Hepatocyte (in vitro differentiated cells): ENCODE data around the gene STAT5B.

Source experiments
- CTCF ChIP-seq: fragments of 200-600 bp; sonication (generic); IDR thresholded peaks from 2 replicates; pipeline ENCODE4 v1.5.1; 2016; ENCODE audit warnings: antibody characterized with exemption, mild to moderate bottlenecking; ENCODE audit not compliant: poor library complexity
- EZH2 ChIP-seq: fragments of 200-600 bp; sonication (generic); IDR thresholded peaks from 2 replicates; pipeline ENCODE4 v1.6.1; 2016; ENCODE audit warnings: antibody characterized with exemption, mild to moderate bottlenecking, borderline replicate concordance

- TF ChIP-seq CTCF (no peak), EZH2 (no peak)
These were observed 35.2 kb upstream of the STAT5B start for GRCh38 chr17:42311240-42312034.
